Osteocyte (in vitro differentiated cells): ENCODE data around the gene EPN3. TPM values are rescaled to one million over a fixed set of nuclear protein-coding genes. Genes with fewer than 3 reads are reported as not detected.

Experiments
- DNase-seq: peaks from one replicate; pipeline ENCODE4 v3.0.0; 2021; ENCODE audit warnings: mixed read lengths; ENCODE audit not compliant: unreplicated experiment; ENCODE audit errors: extremely low spot score
- H3K27ac Mint-ChIP-seq: one replicate; pipeline ENCODE4 v1.8.0; 2021; ENCODE audit warnings: mild to moderate bottlenecking, mixed read lengths; ENCODE audit not compliant: unreplicated experiment
- H3K27me3 Mint-ChIP-seq: one replicate; pipeline ENCODE4 v1.8.0; 2021; ENCODE audit warnings: mixed read lengths; ENCODE audit not compliant: unreplicated experiment
- H3K36me3 Mint-ChIP-seq: one replicate; pipeline ENCODE4 v1.8.0; 2021; ENCODE audit warnings: mixed read lengths; ENCODE audit not compliant: unreplicated experiment
- H3K4me1 Mint-ChIP-seq: one replicate; pipeline ENCODE4 v1.8.0; 2021; ENCODE audit warnings: mixed read lengths; ENCODE audit not compliant: unreplicated experiment
- H3K4me3 Mint-ChIP-seq: one replicate; pipeline ENCODE4 v1.8.0; 2021; ENCODE audit warnings: mild to moderate bottlenecking, moderate library complexity, mixed read lengths; ENCODE audit not compliant: unreplicated experiment
- H3K9me3 Mint-ChIP-seq: one replicate; pipeline ENCODE4 v1.8.0; 2021; ENCODE audit warnings: mixed read lengths; ENCODE audit not compliant: unreplicated experiment
- CTCF ChIP-seq: fragments of 200-600 bp; sonication (generic); IDR thresholded peaks from 2 replicates; pipeline ENCODE4 v1.5.0; 2021; ENCODE audit warnings: antibody characterized with exemption, mild to moderate bottlenecking, moderate library complexity
- total RNA-seq: library from RNA; stranded (reverse); gene quantifications from 2 replicates; pipeline ENCODE4 v1.2.1, GENCODE V29; 2021

The EPN3 gene
- total RNA-seq, 1 donor from 2014 or later, result not detected

DNA sequence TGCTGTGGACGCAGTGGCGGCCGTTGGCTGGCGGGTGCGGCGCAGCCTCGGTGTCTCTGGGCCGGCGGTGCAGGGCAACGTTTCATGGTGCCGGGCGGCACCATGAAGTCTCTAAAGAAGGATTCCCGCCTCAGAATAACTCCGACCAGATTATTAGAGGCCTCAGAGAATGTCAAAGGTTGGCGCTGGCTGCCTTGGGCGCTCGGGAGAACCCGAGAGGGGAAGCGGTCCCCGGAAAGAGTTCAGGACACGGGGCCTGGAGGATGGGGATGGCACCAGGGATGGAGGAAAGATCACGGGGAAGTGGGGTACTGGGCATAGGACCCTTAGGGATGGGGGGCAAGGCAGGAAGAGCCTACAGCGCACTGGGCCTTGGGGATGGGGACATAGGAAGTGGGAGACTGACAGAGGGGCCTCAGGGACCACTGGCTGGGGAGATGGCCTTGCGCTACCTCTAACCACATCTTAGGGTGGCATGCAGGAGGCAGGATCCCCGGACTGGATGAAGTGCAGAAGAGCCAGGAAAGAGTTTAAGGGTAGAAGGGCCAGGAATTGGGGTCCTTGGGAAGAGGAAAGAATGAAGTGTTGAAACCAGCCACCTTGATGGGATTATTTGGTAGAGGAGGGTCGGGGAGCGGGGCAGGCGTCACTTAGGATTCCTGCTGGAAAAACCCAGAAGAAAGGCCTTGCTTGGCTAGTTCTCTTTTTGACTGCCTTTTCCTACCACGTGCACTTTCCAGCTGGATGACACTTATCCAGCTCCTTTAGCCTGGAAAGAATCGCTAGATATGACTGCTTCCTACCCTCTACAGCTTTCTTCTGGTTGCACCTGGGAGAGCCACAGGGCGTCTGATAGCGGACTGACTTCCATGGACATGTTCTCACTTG, 23.7 kb upstream of the EPN3 start:
- no peak for TF ChIP-seq CTCF
- peak overlapping the region; percentile 44 for H3K27ac Mint-ChIP-seq
- no peak for DNase-seq

DNA sequence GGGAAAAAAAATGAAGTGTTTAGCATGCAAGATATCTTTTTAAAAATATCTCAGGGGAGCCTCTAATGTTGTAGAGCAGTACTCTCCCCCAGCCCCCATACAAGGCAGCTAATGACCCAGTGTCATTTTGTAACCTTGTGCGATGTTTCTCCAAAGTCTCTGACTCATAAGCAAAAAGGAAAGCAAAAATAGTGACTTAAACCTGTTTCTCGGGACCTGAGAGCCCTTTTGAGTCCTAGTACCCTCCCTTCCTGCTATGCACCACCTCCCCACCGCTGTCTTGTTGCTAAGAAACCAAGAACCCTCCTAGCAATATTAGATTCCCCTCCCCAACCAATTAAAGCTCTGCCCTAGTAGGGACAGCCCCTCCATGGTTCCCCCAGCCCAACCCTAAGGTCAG, 21.5 kb upstream of the EPN3 start:
- Mint-ChIP-seq H3K36me3 (no peaks in the 10 kb centered on the region), H3K9me3 (no peaks in the 10 kb centered on the region), H3K27ac (no peak overlapping the region), H3K27me3 (peaks cover 3% of the 10 kb centered on the region), H3K4me3 (no peak overlapping the region), H3K4me1 (peaks cover 46% of the 10 kb centered on the region)
- DNase-seq, result no peak
- no peak for TF ChIP-seq CTCF

More for the DNA sequence above, 23.7 kb upstream of the EPN3 start:
- Mint-ChIP-seq H3K4me1 (peaks cover 28% of the 10 kb centered on the region), H3K36me3 (no peaks in the 10 kb centered on the region), H3K9me3 (no peaks in the 10 kb centered on the region), H3K4me3 (peak overlapping the region; percentile 62), H3K27me3 (peaks cover 3% of the 10 kb centered on the region)

DNA sequence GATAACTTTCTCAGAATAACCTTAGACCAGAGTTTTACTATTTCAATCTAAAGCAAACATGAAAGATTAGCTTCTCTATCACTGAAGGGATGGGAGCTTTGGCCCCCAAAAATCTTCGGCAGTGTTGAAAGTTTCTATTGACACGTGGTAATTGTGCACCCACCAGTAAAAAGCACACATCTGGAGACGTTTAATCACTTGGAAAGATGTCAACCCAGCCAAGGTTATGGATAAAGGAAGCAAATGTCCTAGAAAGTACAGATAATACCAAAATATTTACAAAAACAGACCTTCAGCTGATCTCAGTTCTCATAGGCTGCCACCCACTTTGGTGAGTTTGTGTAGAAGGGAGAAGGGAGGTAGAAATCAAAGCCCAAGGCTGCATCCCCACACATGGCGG, 19.0 kb upstream of the EPN3 start:
- Mint-ChIP-seq H3K27me3 (peaks cover 3% of the 10 kb centered on the region), H3K36me3 (no peaks in the 10 kb centered on the region), H3K4me3 (no peak overlapping the region), H3K9me3 (no peaks in the 10 kb centered on the region), H3K4me1 (peaks cover 54% of the 10 kb centered on the region), H3K27ac (no peak overlapping the region)
- no peak for TF ChIP-seq CTCF
- no peak for DNase-seq

GRCh38 chr17:50514388-50514787, 18.1 kb upstream of the EPN3 start:
- H3K4me3 Mint-ChIP-seq, result no peak overlapping the region
- no peak for DNase-seq
- peak overlapping the region; percentile 66 for H3K27ac Mint-ChIP-seq
- H3K36me3 Mint-ChIP-seq, result no peaks in the 10 kb centered on the region
- H3K27me3 Mint-ChIP-seq, result peaks cover 3% of the 10 kb centered on the region
- peaks cover 54% of the 10 kb centered on the region for H3K4me1 Mint-ChIP-seq
- TF ChIP-seq CTCF, result no peak
- no peaks in the 10 kb centered on the region for H3K9me3 Mint-ChIP-seq

GRCh38 chr17:50514936-50515702, 17.4 kb upstream of the EPN3 start:
- H3K27ac Mint-ChIP-seq, result peak overlapping the region; percentile 66
- no peaks in the 10 kb centered on the region for H3K9me3 Mint-ChIP-seq
- peaks cover 54% of the 10 kb centered on the region for H3K4me1 Mint-ChIP-seq
- H3K4me3 Mint-ChIP-seq, result no peak overlapping the region
- no peak for DNase-seq
- no peak for TF ChIP-seq CTCF
- H3K27me3 Mint-ChIP-seq, result peaks cover 3% of the 10 kb centered on the region
- no peaks in the 10 kb centered on the region for H3K36me3 Mint-ChIP-seq
